Activated gamma-delta T cell treated with anti-CD3 and anti-CD28 coated beads, Interleukin-2, amount 50 U/mL, for 16 hours (primary cell): Measurements from ENCODE around the gene LCORL.
"Not testable (repeated sequence)": the region's sequence is repeated elsewhere in the genome, so short reads cannot be mapped to it uniquely, and the experiment has no call there.

ENCODE experiments used
- DNase-seq: peaks from one replicate; pipeline ENCODE4 v3.0.0-alpha.2; 2020; ENCODE audit warnings: low read depth

LCORL gene

GRCh38 chr4:17851959-17852358 lies 169.6 kb downstream of the LCORL start:
- DNase-seq, result no peak

GRCh38 chr4:17850295-17850694 lies 171.3 kb downstream of the LCORL start:
- DNase-seq, result not testable (repeated sequence)

GRCh38 chr4:17846266-17846665 lies 175.3 kb downstream of the LCORL start:
- DNase-seq, result no peak

- DNase-seq, result no peak
These were observed 197.5 kb downstream of the LCORL start for GRCh38 chr4:17823871-17824669.

- DNase-seq, result no peak
These were observed 204.5 kb downstream of the LCORL start for GRCh38 chr4:17817027-17817426.

- no peak for DNase-seq
These were observed 205.4 kb downstream of the LCORL start for GRCh38 chr4:17816142-17816541.

GRCh38 chr4:17814140-17814539 lies 207.4 kb downstream of the LCORL start:
- DNase-seq, result no peak

GRCh38 chr4:17812801-17813200 lies 208.8 kb downstream of the LCORL start:
- DNase-seq, result no peak

GRCh38 chr4:17812125-17812524 lies 209.4 kb downstream of the LCORL start:
- DNase-seq, result no peak

GRCh38 chr4:17811078-17811603 lies 210.4 kb downstream of the LCORL start:
- no peak for DNase-seq

GRCh38 chr4:17810260-17811077 lies 211.1 kb downstream of the LCORL start, which contains the start of the genes DCAF16 and NCAPG:
Gene DCAF16, minus strand, starts transcription at chr4:17810757. Its CDS starts 6,616 bp downstream, at chr4:17804141.
Gene NCAPG, plus strand, starts transcription at chr4:17810979. Its CDS starts 99 bp downstream, at chr4:17811078.
- DNase-seq, result peak; percentile 99

- no peak for DNase-seq
These were observed 211.9 kb downstream of the LCORL start for GRCh38 chr4:17809667-17810066.

GRCh38 chr4:17807446-17807845 lies 214.1 kb downstream of the LCORL start:
- DNase-seq, result no peak

GRCh38 chr4:17805580-17806155 lies 215.9 kb downstream of the LCORL start:
- DNase-seq, result no peak

- no peak for DNase-seq
These were observed 223.7 kb downstream of the LCORL start for GRCh38 chr4:17797808-17798207.

GRCh38 chr4:17794730-17795129 lies 226.8 kb downstream of the LCORL start:
- no peak for DNase-seq
